ENCODE measurements around the gene DENND11. TPM values are rescaled to one million over a fixed set of nuclear protein-coding genes. Genes with fewer than 3 reads are reported as not detected.

The DENND11 gene
- total RNA-seq, 2 donors from 2014 or later, result 32.3 to 38.1 TPM

DNA sequence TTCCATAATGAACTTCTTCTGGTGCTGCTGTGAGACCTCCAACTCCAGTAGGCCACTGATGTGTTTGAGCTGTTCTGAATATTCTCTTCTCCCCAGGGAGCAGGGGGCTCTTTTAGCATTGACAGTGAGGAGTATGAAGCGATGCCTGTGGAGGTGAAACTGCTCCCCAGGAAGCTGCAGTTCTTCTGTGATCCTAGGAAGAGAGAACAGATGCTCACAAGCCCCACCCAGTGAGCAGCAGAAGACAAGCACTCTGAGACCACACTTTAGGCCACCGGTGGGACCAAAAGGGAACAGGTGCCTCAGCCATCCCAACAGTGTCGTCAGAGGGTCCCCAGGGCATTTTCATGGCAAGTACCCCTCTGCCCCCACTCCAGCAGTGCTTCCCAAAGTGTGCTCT, 49.3 kb downstream of the DENND11 start:
- Histone ChIP-seq H3K4me3 (no peak overlapping the region), H3K9ac (ENCODE audit: low read depth in 2 of 2, low read length in 2 of 2) (no peak overlapping the region), H3K27me3 (no peaks in the 10 kb centered on the region), H3K27ac (no peak overlapping the region), H3K9me3 (no peaks in the 10 kb centered on the region), H3K36me3 (no peaks in the 10 kb centered on the region), H3K4me1 (no peaks in the 10 kb centered on the region)
- intact Hi-C loops (cut with DNase I), result no loop called here
- DNase-seq, result no peak
- no peak for TF ChIP-seq CTCF (IDR thresholded peaks at IDR 0.05)

Other genes starting within 250 kb of the DENND11 start
- 10 to 100 TPM; 19.6 to 21.1 TPM for gene AGK, start 150.8 kb downstream of the DENND11 start, total RNA-seq
- gene WEE2, start 6.2 kb upstream of the DENND11 start, total RNA-seq, result not detected
- 100 to 1,000 TPM in 1 of 2 donors, 10 to 100 TPM in 1; 76.7 to 130 TPM for gene SSBP1, start 36.2 kb upstream of the DENND11 start, total RNA-seq
- under 1 TPM; 0.58 to 0.94 TPM for gene TAS2R3, start 61.9 kb upstream of the DENND11 start, total RNA-seq
- under 1 TPM; 0.62 to 0.66 TPM for gene TAS2R4, start 74.5 kb upstream of the DENND11 start, total RNA-seq
- gene TAS2R5, start 88.1 kb upstream of the DENND11 start, total RNA-seq, result 1 to 10 TPM in 1 of 2 donors, under 1 TPM in 1; 0.98 to 1.2 TPM
- not detected for gene PRSS37, start 139.3 kb upstream of the DENND11 start, total RNA-seq
- not detected for gene OR9A4, start 214.2 kb upstream of the DENND11 start, total RNA-seq
- under 1 TPM in 1 of 2 donors, not detected in 1; 0.27 TPM for gene CLEC5A, start 244.8 kb upstream of the DENND11 start, total RNA-seq